Measurements from ENCODE around the gene PPP2R2B. TPM values are rescaled to one million over a fixed set of nuclear protein-coding genes. Genes with fewer than 3 reads are reported as not detected.

Gene PPP2R2B
- total and polyA plus RNA-seq, 2 of the 4 experiments (the other 2 are of a cell fraction): not detected

GRCh38 chr5:146748533-146748932 lies 130.0 kb downstream of the PPP2R2B start:
- Histone ChIP-seq H3K18ac (ENCODE audit: low read depth, low read length) (no peak overlapping the region), H4K91ac (ENCODE audit: insufficient read depth, low read depth, low read length) (no peak overlapping the region), H3K9me1 (ENCODE audit: insufficient read depth, low read length) (no peaks in the 10 kb centered on the region), H2BK5ac (ENCODE audit: low read depth, low read length, poor library complexity, severe bottlenecking) (no peak overlapping the region), H4K8ac (ENCODE audit: low read depth in 2 of 2, low read length in 2 of 2) (no peak overlapping the region), H2BK20ac (ENCODE audit: low read depth, low read length) (no peak overlapping the region), H3K4me3 (ENCODE audit: insufficient read depth, low read depth, low read length) (no peak overlapping the region), H3K9ac (ENCODE audit: low read depth, low read length) (no peak overlapping the region), H3K4me2 (ENCODE audit: low read depth, low read length) (no peak overlapping the region), H3K4me1 (ENCODE audit: control insufficient read depth, insufficient read depth, low read length) (no peaks in the 10 kb centered on the region), H2AK5ac (ENCODE audit: low read depth, low read length) (no peak overlapping the region), H3K27ac (ENCODE audit: insufficient read depth, low read length) (no peak overlapping the region), H3K23ac (ENCODE audit: low read depth, low read length) (no peak overlapping the region), H3K27me3 (ENCODE audit: control insufficient read depth, insufficient read depth, low read length) (no peaks in the 10 kb centered on the region), H4K20me1 (ENCODE audit: insufficient read depth, low read length) (no peaks in the 10 kb centered on the region), H2AK9ac (replicated peaks; ENCODE audit: low read depth, low read length, poor library complexity) (no peak overlapping the region), H3K79me1 (ENCODE audit: low read depth in 1 of 2, low read length in 2 of 2) (no peaks in the 10 kb centered on the region), H3K9me3 (ENCODE audit: control insufficient read depth, insufficient read depth, low read length) (peaks cover 3% of the 10 kb centered on the region; the same call in 1 of the 2 replicates), H3K4ac (ENCODE audit: low read depth, low read length) (no peak overlapping the region), H3K56ac (ENCODE audit: extremely low read depth, insufficient read depth, low read length) (no peak overlapping the region), H2AFZ (replicated peaks; ENCODE audit: low read length, poor library complexity) (no peak overlapping the region), H4K5ac (ENCODE audit: low read depth, low read length) (no peak overlapping the region), H2BK15ac (ENCODE audit: low read depth, low read length) (no peak overlapping the region), H3K14ac (replicated peaks; ENCODE audit: low read depth, low read length) (no peak overlapping the region), H2BK120ac (ENCODE audit: low read depth, low read length) (no peak overlapping the region), H3K36me3 (ENCODE audit: control insufficient read depth, insufficient read depth, low read length) (no peaks in the 10 kb centered on the region)
- TF ChIP-seq RAD21 (IDR thresholded peaks at IDR 0.05; ENCODE audit: low read length) (no peak), CHD1 (IDR thresholded peaks at IDR 0.05; ENCODE audit: low read depth, low read length) (no peak), CEBPB (IDR thresholded peaks at IDR 0.05; ENCODE audit: low read depth, low read length) (no peak), RCOR1 (IDR thresholded peaks at IDR 0.05; ENCODE audit: insufficient replicate concordance, low read length) (no peak), USF2 (IDR thresholded peaks at IDR 0.05; ENCODE audit: low read depth, low read length) (no peak), CTCF (conservative IDR thresholded peaks at IDR 0.05; ENCODE audit: low read depth, low read length) (no peak), POLR2A (IDR thresholded peaks at IDR 0.05; ENCODE audit: low read depth, low read length) (no peak), RFX5 (IDR thresholded peaks at IDR 0.05; ENCODE audit: low read depth, low read length) (no peak), MXI1 (IDR thresholded peaks at IDR 0.05; ENCODE audit: borderline replicate concordance, low read depth, low read length) (no peak), FOS (IDR thresholded peaks at IDR 0.05; ENCODE audit: low read depth, low read length) (no peak), MAFK (IDR thresholded peaks at IDR 0.05; ENCODE audit: low read depth, low read length) (no peak), NFE2L2 (IDR thresholded peaks at IDR 0.05; ENCODE audit: low read depth, low read length) (no peak), BHLHE40 (IDR thresholded peaks at IDR 0.05; ENCODE audit: low read depth, low read length) (no peak), SMC3 (IDR thresholded peaks at IDR 0.05; ENCODE audit: low read depth, low read length) (no peak), MAZ (IDR thresholded peaks at IDR 0.05; ENCODE audit: borderline replicate concordance, low read depth, low read length) (no peak)
- TF ChIP-seq, protein P1, sequence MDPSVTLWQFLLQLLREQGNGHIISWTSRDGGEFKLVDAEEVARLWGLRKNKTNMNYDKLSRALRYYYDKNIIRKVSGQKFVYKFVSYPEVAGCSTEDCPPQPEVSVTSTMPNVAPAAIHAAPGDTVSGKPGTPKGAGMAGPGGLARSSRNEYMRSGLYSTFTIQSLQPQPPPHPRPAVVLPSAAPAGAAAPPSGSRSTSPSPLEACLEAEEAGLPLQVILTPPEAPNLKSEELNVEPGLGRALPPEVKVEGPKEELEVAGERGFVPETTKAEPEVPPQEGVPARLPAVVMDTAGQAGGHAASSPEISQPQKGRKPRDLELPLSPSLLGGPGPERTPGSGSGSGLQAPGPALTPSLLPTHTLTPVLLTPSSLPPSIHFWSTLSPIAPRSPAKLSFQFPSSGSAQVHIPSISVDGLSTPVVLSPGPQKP (IDR thresholded peaks at IDR 0.05; ENCODE audit: borderline replicate concordance, low read depth, low read length): no peak
- in situ Hi-C loops (cut with MboI; ENCODE audit: low sequenced_read_pairs) (no loop called here), dilution Hi-C loops (cut with HindIII; ENCODE audit: low sequenced_read_pairs, unreplicated experiment) (no loop called here), intact Hi-C loops (cut with micrococcal nuclease) (no loop called here)
- ChIA-PET POLR2A (ENCODE audit: unreplicated experiment) (no interaction called here), CTCF (no interaction called here)
- no peak for ATAC-seq (ENCODE audit: low read depth)
- BruUV-seq (replicated peaks): no TSS peak
- no peak for DNase-seq
- no CpG with 5 or more reads among the region's 1 CpG for WGBS, 2 experiments (ENCODE audit: extremely low coverage in 2 of 2, insufficient read length in 1 of 2)
